ENCODE measurements around the gene SNAP47. TPM values are rescaled to one million over a fixed set of nuclear protein-coding genes. Genes with fewer than 3 reads are reported as not detected.
A peak's percentile ranks its signal among the peaks of the same experiment; 100 is the strongest.

The SNAP47 gene
- polyA plus RNA-seq, 2 of the 4 experiments (the other 2 are of a cell fraction), result 29.6 to 39.5 TPM

- Histone ChIP-seq H3K4me2 (no peak overlapping the region), H3K27ac (no peak overlapping the region), H3K4me3 (no peak overlapping the region), H3K9me3 (no peaks in the 10 kb centered on the region), H3K4me1 (peaks cover 9% of the 10 kb centered on the region)
- 92% methylated on average over 18 of the region's 19 CpGs for WGBS (ENCODE audit: missing lambda C conversion rate)
- FAIRE-seq, result no peak
- CTCF ChIA-PET, result interaction anchor here (0.9 to 1.6 kb wide), 2 partner anchors 10 to 12 kb away, joined by 3 to 6 read pairs; no protein-coding TSS in a partner anchor
- POLR2A ChIA-PET, result no interaction called here
- ATAC-seq, result no peak
- TF ChIP-seq CEBPB (IDR thresholded peaks at IDR 0.05) (no peak), HOXB5 (CRISPR knock-in tag; IDR thresholded peaks at IDR 0.05) (no peak), EP300 (IDR thresholded peaks at IDR 0.05) (no peak), EHF (CRISPR knock-in tag; IDR thresholded peaks at IDR 0.05) (no peak), HOXA7 (CRISPR knock-in tag; IDR thresholded peaks at IDR 0.05) (no peak), TFCP2L1 (CRISPR knock-in tag; IDR thresholded peaks at IDR 0.05) (no peak), ZFP36 (IDR thresholded peaks at IDR 0.05; ENCODE audit: borderline replicate concordance, partially characterized antibody) (no peak), CBX8 (IDR thresholded peaks at IDR 0.05) (no peak), HDAC2 (IDR thresholded peaks at IDR 0.05) (no peak), SREBF2 (IDR thresholded peaks at IDR 0.05) (no peak), ZC3H11A (IDR thresholded peaks at IDR 0.05) (no peak), HOXB13 (CRISPR knock-in tag; IDR thresholded peaks at IDR 0.05; ENCODE audit: low read depth) (no peak), SMC3 (IDR thresholded peaks at IDR 0.05) (no peak), PBX3 (IDR thresholded peaks at IDR 0.05) (no peak), MYC (IDR thresholded peaks at IDR 0.05; ENCODE audit: borderline replicate concordance, low read length) (no peak), KDM5A (IDR thresholded peaks at IDR 0.05) (no peak)
- TF ChIP-seq, protein P1, sequence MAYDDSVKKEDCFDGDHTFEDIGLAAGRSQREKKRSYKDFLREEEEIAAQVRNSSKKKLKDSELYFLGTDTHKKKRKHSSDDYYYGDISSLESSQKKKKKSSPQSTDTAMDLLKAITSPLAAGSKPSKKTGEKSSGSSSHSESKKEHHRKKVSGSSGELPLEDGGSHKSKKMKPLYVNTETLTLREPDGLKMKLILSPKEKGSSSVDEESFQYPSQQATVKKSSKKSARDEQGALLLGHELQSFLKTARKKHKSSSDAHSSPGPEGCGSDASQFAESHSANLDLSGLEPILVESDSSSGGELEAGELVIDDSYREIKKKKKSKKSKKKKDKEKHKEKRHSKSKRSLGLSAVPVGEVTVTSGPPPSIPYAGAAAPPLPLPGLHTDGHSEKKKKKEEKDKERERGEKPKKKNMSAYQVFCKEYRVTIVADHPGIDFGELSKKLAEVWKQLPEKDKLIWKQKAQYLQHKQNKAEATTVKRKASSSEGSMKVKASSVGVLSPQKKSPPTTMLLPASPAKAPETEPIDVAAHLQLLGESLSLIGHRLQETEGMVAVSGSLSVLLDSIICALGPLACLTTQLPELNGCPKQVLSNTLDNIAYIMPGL (CRISPR knock-in tag; IDR thresholded peaks at IDR 0.05; ENCODE audit: borderline replicate concordance), result no peak
- TF ChIP-seq, protein P2, sequence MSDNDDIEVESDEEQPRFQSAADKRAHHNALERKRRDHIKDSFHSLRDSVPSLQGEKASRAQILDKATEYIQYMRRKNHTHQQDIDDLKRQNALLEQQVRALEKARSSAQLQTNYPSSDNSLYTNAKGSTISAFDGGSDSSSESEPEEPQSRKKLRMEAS (IDR thresholded peaks at IDR 0.05), result no peak
- no peak for DNase-seq (ENCODE audit: low read depth in 1 of 2, low spot score in 1 of 2)
Measured at GRCh38 chr1:227749916-227750710, 14.9 kb downstream of the SNAP47 start.

DNA sequence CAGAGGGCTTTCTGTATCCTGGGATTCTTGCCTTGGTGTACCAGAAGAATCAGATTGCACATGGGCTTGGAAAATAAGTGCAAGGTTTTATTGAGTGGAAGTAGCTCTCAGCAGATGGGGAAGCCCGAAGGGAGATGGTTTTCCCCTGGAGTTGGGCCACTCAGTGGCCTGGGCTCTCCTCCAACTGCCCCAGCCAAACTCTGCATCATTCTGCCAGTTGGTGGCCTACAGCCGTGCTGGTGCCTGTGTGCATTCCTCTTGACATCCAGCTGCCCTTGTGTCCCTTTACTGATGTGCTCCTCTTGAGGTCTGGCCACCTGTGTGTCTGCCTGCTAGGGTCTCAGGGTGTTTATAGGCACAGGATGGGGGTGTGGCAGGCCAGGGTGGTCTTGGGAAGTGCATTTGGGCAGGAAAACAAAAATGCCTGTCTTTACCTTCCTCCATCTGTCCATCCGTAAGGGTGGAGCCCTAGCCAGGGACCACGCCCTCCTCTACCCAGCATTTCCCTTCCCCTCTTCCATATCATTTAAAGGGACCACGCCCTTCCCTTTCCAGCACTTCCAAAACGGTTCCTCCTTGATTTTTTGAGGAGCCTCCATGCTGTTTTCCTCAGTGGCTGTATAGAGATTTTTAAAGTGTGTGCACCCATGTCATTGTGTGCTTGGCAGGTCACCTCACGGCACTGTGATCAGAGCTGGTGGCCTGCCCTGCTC is 18.9 kb downstream of the SNAP47 start:
- H3K4me2 ChIP-seq, result peak overlapping the region; percentile 17; the same call in 1 of the 3 replicates
- ChIA-PET CTCF (interaction anchor here (0.7 kb wide), 1 partner anchor 8 kb away, joined by 5 read pairs; no protein-coding TSS in a partner anchor), POLR2A (no interaction called here)
- H3K27ac ChIP-seq, result no peak overlapping the region
- TF ChIP-seq ESRRA (IDR thresholded peaks at IDR 0.05; ENCODE audit: borderline replicate concordance, low read length) (no peak), CHD2 (IDR thresholded peaks at IDR 0.05; ENCODE audit: low read length, partially characterized antibody) (no peak), JUNB (IDR thresholded peaks at IDR 0.05) (no peak), EHF (CRISPR knock-in tag; IDR thresholded peaks at IDR 0.05) (no peak), POLR2AphosphoS2 (conservative IDR thresholded peaks at IDR 0.05; ENCODE audit: low read length) (no peak), ZC3H11A (IDR thresholded peaks at IDR 0.05) (no peak), HEYL (CRISPR knock-in tag; IDR thresholded peaks at IDR 0.05) (no peak), RNF2 (IDR thresholded peaks at IDR 0.05; ENCODE audit: borderline replicate concordance, low read depth) (no peak), JUN (IDR thresholded peaks at IDR 0.05) (no peak), HOXB13 (CRISPR knock-in tag; IDR thresholded peaks at IDR 0.05; ENCODE audit: low read depth) (no peak), TFCP2L1 (CRISPR knock-in tag; IDR thresholded peaks at IDR 0.05) (no peak), ELK1 (IDR thresholded peaks at IDR 0.05; ENCODE audit: low read depth, low read length) (no peak), CBX8 (IDR thresholded peaks at IDR 0.05) (no peak)
- TF ChIP-seq, protein P3, sequence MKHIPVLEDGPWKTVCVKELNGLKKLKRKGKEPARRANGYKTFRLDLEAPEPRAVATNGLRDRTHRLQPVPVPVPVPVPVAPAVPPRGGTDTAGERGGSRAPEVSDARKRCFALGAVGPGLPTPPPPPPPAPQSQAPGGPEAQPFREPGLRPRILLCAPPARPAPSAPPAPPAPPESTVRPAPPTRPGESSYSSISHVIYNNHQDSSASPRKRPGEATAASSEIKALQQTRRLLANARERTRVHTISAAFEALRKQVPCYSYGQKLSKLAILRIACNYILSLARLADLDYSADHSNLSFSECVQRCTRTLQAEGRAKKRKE (CRISPR knock-in tag; IDR thresholded peaks at IDR 0.05; ENCODE audit: low read depth), result no peak
- TF ChIP-seq, protein P4, sequence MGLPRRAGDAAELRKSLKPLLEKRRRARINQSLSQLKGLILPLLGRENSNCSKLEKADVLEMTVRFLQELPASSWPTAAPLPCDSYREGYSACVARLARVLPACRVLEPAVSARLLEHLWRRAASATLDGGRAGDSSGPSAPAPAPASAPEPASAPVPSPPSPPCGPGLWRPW (IDR thresholded peaks at IDR 0.05), result no peak
- peaks cover 9% of the 10 kb centered on the region for H3K4me1 ChIP-seq
- FAIRE-seq (no peak), DNase-seq (ENCODE audit: low read depth in 1 of 2, low spot score in 1 of 2) (no peak), ATAC-seq (no peak)
- 45% methylated on average over 7 of the region's 7 CpGs for WGBS (ENCODE audit: missing lambda C conversion rate)
- H3K9me3 ChIP-seq, result no peaks in the 10 kb centered on the region
- H3K4me3 ChIP-seq, result no peak overlapping the region
